Activated naive CD8-positive, alpha-beta T cell (primary cell): ENCODE measurements around the gene PRICKLE2.

Experiments used
- H3K27ac Mint-ChIP-seq: one replicate; pipeline ENCODE4 v1.8.0; 2021; ENCODE audit warnings: mixed read lengths
- H3K27me3 Mint-ChIP-seq: one replicate; pipeline ENCODE4 v1.8.0; 2021; ENCODE audit warnings: mixed read lengths
- H3K36me3 Mint-ChIP-seq: one replicate; pipeline ENCODE4 v1.8.0; 2021; ENCODE audit warnings: mixed read lengths
- H3K4me1 Mint-ChIP-seq: one replicate; pipeline ENCODE4 v1.8.0; 2021; ENCODE audit warnings: low read depth, mixed read lengths
- H3K4me3 Mint-ChIP-seq: one replicate; pipeline ENCODE4 v1.8.0; 2021; ENCODE audit warnings: mild to moderate bottlenecking, mixed read lengths
- H3K9me3 Mint-ChIP-seq: one replicate; pipeline ENCODE4 v1.8.0; 2021; ENCODE audit warnings: low read depth, mixed read lengths

Gene PRICKLE2, protein sequence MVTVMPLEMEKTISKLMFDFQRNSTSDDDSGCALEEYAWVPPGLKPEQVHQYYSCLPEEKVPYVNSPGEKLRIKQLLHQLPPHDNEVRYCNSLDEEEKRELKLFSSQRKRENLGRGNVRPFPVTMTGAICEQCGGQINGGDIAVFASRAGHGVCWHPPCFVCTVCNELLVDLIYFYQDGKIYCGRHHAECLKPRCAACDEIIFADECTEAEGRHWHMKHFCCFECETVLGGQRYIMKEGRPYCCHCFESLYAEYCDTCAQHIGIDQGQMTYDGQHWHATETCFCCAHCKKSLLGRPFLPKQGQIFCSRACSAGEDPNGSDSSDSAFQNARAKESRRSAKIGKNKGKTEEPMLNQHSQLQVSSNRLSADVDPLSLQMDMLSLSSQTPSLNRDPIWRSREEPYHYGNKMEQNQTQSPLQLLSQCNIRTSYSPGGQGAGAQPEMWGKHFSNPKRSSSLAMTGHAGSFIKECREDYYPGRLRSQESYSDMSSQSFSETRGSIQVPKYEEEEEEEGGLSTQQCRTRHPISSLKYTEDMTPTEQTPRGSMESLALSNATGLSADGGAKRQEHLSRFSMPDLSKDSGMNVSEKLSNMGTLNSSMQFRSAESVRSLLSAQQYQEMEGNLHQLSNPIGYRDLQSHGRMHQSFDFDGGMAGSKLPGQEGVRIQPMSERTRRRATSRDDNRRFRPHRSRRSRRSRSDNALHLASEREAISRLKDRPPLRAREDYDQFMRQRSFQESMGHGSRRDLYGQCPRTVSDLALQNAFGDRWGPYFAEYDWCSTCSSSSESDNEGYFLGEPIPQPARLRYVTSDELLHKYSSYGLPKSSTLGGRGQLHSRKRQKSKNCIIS

DNA sequence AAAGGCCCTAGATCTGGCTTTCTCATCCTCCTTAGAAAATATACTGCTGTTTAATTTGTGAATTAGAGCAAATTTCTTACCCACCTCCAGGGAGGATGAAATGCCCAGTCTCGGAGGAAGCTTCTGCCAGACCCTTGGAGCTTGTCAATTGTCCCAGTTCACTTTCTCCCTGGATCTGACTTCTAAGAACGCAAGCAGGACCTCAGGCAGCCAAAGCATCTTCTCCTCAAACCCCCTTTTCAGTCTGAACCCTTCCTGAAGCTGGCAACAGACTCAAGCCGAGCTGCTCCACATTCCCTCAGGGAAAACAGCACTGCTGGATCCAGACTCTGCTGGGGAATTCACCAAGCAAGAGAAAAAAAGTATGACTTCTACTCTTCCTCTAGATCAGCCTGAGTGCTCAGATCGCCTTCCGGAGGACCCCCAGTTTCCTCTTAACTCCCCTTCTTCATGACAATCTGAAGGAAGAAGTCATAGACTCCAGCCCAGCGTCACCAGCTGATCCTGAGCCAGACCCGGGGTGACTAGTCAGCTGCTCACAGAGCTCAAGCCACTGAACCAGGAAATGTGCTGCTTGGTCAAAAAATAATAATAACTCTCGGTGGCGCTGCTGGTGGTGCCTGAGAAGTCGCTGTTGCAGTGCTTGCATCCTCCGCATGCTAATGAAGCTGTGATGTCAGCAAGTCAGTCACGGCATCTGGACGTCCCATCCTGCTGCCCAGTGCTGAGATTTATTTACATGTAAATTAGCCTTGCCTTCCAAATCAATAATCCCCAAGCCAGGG lies at the start of gene PRICKLE2:
Gene PRICKLE2 (minus strand): TSS at position 641 of the 785 bp plus-strand sequence. CDS start 26,539 bp downstream, outside the sequence.
- H3K9me3 Mint-ChIP-seq: no peaks in the 10 kb centered on the region
- peaks cover 14% of the 10 kb centered on the region for H3K27me3 Mint-ChIP-seq
- no peaks in the 10 kb centered on the region for H3K36me3 Mint-ChIP-seq
- H3K4me3 Mint-ChIP-seq: no peak within 1 kb of the TSS
- H3K4me1 Mint-ChIP-seq: no peaks in the 10 kb centered on the region
- no peak within 1 kb of the TSS for H3K27ac Mint-ChIP-seq

DNA sequence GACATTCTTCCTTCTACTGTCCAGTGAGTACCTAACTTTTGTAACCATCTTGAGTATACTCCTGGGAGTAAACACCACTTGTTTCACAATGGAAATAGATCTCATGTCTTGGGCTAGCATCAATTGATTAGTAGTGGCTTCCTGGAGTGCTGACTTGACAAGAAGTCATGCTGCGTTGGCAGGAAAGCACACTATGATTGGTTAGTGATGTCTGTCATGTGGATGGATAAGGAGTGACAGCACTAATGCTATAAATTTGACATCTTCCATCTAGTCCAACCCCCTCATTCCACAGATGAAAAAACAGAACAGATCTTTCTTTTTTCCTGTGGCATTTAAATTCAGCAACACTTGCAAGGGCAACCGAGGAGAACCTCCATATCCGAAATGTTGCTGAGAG lies 47.6 kb upstream of the PRICKLE2 start:
- Mint-ChIP-seq H3K4me3 (no peak overlapping the region), H3K4me1 (no peaks in the 10 kb centered on the region), H3K36me3 (no peaks in the 10 kb centered on the region), H3K27ac (no peak overlapping the region), H3K9me3 (no peaks in the 10 kb centered on the region), H3K27me3 (peaks cover 10% of the 10 kb centered on the region)

DNA sequence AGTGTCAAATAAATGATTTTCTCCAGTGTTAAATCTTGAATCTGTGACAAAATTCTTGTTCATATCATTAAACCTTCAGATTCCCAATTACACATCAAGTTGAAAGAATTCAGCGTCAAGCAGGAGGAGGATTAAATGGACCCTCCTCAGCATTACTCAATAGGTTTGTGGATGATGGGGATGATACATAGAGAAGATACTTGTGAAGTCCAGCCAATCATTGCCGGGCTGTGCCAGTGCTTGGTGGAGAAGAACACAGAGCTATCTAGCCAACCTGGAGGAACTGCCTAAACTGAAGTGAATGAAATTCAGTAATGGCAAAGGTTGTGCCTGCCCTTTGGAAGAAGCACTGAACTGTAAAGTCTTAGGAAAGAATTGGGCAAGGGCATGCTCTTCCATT lies 47.0 kb upstream of the PRICKLE2 start:
- Mint-ChIP-seq H3K4me1 (no peaks in the 10 kb centered on the region), H3K27ac (no peak overlapping the region), H3K27me3 (peaks cover 11% of the 10 kb centered on the region), H3K36me3 (no peaks in the 10 kb centered on the region), H3K9me3 (no peaks in the 10 kb centered on the region), H3K4me3 (no peak overlapping the region)

DNA sequence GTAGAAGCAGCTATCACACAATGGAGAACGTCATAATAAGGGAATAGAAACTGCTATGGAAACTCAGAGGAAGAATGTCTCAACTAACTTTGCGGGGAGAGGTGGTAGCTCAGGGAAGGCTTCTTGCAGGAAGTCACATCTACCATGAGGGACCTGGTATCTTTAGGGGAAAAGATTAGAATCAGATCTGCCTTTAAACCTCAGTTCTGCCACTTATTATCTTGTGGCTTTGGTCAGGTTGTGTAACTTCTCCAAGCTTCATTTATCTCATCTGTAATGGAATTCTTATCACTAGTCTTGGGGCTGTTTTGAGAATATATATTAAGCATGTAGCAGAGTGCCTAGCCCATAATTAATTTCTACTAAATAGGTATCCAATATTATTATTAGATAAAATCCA lies 46.4 kb upstream of the PRICKLE2 start:
- H3K4me3 Mint-ChIP-seq: no peak overlapping the region
- H3K36me3 Mint-ChIP-seq: no peaks in the 10 kb centered on the region
- H3K4me1 Mint-ChIP-seq: no peaks in the 10 kb centered on the region
- no peak overlapping the region for H3K27ac Mint-ChIP-seq
- no peaks in the 10 kb centered on the region for H3K9me3 Mint-ChIP-seq
- H3K27me3 Mint-ChIP-seq: peaks cover 15% of the 10 kb centered on the region

DNA sequence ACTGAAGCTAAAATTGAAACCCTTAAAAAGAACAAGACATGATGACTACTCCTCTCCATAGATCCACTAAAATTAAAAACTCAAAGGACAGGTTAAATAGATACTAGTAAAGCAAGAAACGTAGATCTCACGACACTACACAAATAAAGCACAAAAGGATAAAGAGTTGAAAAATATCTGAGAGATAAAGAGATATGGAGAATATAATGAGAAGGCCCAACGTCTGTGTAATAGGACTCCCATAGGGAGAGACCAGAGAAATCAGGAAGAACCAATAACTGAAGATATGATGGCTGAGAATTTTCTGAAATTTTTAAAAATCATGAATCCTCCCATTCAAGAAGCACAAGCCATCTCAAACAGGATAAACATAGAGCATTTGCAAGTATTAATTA lies 45.6 kb upstream of the PRICKLE2 start:
- Mint-ChIP-seq H3K36me3 (no peaks in the 10 kb centered on the region), H3K27ac (no peak overlapping the region), H3K4me3 (no peak overlapping the region), H3K27me3 (peaks cover 15% of the 10 kb centered on the region), H3K9me3 (no peaks in the 10 kb centered on the region), H3K4me1 (no peaks in the 10 kb centered on the region)

DNA sequence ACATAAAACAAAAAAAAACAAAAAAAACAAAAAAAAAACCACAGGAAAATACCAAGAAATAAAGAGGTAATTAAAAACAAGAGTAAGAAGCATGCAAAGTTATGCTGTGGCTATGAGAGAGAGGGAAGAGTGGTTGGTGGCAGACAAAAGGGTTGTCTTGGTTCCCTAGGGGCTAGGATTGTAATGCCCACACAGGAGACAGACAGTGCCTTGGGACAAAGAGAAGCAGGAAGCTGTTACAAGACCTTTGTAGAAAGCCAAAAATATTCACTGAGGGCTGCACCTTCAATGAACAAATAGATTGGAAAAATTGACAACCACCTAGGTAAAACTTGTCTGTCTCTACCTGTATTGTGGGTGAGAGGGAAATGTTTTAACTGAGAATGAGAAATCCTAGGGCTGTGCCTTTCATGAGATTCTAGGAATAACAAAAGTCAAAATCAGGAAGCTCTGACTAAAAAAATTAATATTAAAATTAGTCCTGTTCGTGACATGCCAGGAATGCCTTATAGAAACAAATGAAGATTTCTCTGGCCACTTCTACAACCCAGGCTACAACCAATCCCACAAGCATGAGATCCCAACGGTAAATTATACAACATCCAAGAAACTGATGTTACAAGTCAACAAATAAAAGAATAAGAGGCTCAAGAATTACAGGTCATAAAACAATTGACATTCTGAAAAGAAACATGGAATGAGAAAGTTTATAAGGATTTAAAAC lies 45.0 kb upstream of the PRICKLE2 start:
- Mint-ChIP-seq H3K36me3 (no peaks in the 10 kb centered on the region), H3K27me3 (peaks cover 15% of the 10 kb centered on the region), H3K27ac (no peak overlapping the region), H3K9me3 (no peaks in the 10 kb centered on the region), H3K4me3 (no peak overlapping the region), H3K4me1 (no peaks in the 10 kb centered on the region)

DNA sequence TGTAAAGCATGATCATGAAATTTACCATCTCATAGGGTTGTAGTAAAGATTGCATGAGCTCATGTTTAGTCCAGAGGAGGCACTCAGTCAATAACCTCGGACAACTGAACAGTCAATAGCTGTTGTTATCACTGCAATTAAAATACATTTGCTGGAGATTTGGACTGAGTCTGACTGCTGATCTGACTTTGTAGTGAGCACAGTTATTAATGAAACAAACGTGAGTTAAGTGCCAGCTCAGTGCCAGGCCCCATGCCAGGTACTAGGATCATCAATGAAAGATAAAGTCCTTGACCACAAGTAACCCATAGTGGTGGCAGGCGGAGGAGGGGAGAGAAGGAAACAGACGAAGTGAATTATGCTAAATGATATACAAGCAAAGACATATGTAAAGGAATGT lies 43.7 kb upstream of the PRICKLE2 start:
- no peak overlapping the region for H3K27ac Mint-ChIP-seq
- H3K9me3 Mint-ChIP-seq: no peaks in the 10 kb centered on the region
- no peak overlapping the region for H3K4me3 Mint-ChIP-seq
- no peaks in the 10 kb centered on the region for H3K4me1 Mint-ChIP-seq
- no peaks in the 10 kb centered on the region for H3K36me3 Mint-ChIP-seq
- peaks cover 15% of the 10 kb centered on the region for H3K27me3 Mint-ChIP-seq

DNA sequence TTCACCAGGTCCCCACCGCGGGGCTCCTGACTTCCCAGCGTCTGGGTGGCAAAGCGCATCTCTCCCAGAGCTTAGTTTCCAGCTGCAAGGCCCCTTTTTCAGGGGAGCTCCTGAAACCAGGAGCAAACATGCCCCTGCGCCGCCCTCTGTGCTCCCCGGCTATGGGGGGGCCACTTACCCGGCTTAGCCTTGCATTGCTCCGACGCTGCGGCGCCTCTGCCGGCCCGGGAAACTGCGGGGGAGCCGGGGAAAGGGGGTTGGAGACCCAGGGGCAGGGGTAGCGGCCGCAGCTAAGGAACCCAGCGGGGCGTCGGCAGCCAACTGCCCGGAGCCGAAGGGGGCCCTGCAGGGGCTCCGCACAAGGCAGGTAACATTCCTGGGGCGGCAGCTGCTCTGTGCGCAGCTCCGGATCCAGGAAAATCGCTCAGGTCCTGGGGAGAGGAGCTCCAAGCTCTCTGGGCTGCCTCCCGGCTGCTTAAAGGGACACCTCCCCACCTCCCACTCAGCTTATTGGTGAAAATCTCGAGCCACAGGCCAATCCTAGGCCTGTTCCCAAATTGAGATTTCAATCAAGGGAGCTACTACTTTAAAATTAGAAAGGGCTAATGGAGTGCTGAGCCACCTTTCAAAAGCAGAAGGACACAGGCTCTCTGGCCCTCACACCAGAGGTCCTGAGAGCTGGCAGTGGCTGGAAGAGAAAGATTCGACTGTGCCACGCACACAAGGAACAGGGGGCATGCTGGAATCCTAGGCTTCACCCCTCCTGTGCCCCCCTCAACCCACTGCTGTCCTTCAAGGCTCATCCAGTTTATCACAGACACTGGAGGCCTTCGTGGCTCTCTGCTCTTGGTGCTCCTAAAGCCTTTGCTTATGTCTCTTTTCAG lies 42.7 kb upstream of the PRICKLE2 start:
- no peaks in the 10 kb centered on the region for H3K9me3 Mint-ChIP-seq
- no peak overlapping the region for H3K27ac Mint-ChIP-seq
- H3K4me3 Mint-ChIP-seq: no peak overlapping the region
- no peaks in the 10 kb centered on the region for H3K4me1 Mint-ChIP-seq
- H3K27me3 Mint-ChIP-seq: peaks cover 15% of the 10 kb centered on the region
- H3K36me3 Mint-ChIP-seq: no peaks in the 10 kb centered on the region

DNA sequence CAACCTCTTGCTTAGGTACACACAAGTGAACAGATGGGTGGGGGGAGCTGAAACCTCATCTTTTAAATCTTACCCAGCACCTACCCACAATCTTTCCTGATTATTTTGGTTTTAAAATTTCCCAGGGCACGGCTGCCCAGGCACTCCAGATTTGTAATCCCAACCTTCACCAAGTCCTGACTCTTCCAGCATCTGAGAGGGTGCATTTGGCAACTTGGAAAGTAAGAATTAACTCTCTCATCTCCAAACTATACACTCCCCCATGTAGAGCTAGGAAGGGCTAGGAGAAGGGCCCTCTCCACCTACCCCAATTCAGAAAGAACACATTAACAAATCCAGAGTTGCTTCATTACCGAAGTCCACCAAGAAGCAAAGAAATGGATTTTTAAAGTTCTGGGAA lies 41.7 kb upstream of the PRICKLE2 start:
- Mint-ChIP-seq H3K9me3 (peaks cover 4% of the 10 kb centered on the region), H3K4me1 (no peaks in the 10 kb centered on the region), H3K4me3 (no peak overlapping the region), H3K27ac (no peak overlapping the region), H3K36me3 (no peaks in the 10 kb centered on the region), H3K27me3 (peaks cover 19% of the 10 kb centered on the region)

DNA sequence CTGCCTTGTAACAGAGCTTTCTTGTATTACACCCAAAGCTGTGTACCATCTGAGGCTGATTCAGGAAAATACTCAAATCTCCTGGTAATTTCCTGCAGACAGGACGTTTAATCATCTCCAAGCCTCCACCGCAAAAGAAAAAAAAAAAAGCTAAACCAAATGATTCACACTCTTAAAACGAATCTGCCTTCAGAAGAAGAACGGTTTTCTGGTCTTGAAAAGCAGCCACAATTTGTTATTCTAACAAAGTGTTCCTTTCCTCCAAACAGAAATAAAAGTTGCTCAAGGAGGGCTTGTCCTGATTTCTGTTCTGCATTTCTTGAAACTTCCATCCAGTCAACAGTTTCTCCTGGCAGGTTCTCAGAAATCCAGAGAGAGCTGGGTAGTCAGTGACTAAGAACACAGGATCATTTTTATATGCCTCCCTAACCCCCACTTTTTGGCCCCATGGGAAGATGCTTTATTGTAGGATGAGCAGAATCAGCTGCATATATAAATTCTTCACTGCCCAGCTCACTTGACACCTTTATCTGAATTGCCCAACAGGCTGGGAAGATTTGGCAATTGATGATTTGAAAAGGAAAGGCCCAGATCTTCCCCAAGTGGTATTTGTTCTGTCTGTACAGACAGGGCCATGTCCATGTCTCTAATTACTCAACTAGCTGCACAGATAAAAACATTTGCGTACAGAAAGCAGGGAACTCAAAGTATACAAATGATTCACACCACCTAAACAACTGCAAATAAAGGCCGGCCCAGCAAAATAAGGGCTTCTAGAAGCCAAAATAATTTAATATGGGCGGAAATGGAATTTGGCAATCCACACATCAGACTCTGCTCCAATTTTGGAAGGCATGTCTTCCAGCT lies 41.0 kb upstream of the PRICKLE2 start:
- Mint-ChIP-seq H3K4me1 (no peaks in the 10 kb centered on the region), H3K27ac (no peak overlapping the region), H3K36me3 (no peaks in the 10 kb centered on the region), H3K27me3 (peaks cover 19% of the 10 kb centered on the region), H3K9me3 (peaks cover 4% of the 10 kb centered on the region), H3K4me3 (no peak overlapping the region)

DNA sequence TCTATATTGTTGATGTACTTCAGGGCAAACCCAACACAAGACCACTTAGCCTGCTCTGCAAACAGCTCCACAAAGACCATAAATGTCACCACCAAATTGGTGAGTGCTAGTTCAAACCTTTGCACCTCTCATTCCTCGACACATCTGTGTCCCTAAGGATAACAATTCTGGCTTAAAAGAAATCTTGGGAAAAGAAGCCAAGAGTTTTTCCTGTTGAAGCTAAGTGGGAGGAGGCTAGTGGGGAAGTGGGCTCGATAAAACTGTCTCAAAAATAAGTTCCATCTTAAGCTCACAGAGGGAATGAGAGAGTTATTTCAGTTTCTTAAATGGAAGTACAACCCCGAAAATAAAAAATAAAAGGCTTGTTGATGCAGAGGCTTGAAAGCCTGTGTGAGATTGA lies 40.4 kb upstream of the PRICKLE2 start:
- no peak overlapping the region for H3K4me3 Mint-ChIP-seq
- H3K9me3 Mint-ChIP-seq: peaks cover 4% of the 10 kb centered on the region
- H3K36me3 Mint-ChIP-seq: no peaks in the 10 kb centered on the region
- H3K4me1 Mint-ChIP-seq: no peaks in the 10 kb centered on the region
- peaks cover 16% of the 10 kb centered on the region for H3K27me3 Mint-ChIP-seq
- no peak overlapping the region for H3K27ac Mint-ChIP-seq

DNA sequence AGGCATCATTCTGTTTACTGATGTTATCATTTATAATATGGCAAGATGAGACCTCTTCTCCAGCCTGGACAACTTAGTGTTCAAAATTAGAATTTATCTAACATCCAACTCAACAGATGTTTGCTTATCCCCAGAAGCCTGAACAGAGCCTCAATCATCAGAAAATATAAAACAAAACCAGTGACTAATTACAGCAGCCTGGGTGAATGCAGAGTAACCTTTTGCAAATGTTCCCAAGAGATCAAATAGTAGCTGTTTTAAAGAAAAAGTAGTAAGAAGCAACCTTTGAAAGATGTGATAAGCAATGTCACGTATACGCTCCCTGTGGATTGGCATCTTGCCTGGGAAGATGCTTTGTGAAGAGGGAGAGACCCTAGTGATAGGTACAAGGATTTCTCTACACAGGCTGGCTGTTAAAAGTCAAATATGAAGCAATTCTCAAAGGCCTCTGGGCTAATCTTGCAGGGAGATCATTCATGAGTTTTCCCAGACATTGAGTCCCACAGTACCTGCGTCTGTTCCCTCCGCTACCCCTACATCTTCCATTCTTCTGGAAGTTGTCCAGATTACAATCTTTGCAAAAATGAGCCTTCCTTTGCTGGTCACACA lies 39.3 kb upstream of the PRICKLE2 start:
- H3K27me3 Mint-ChIP-seq: peaks cover 16% of the 10 kb centered on the region
- no peak overlapping the region for H3K4me3 Mint-ChIP-seq
- no peak overlapping the region for H3K27ac Mint-ChIP-seq
- no peaks in the 10 kb centered on the region for H3K36me3 Mint-ChIP-seq
- peaks cover 4% of the 10 kb centered on the region for H3K9me3 Mint-ChIP-seq
- no peaks in the 10 kb centered on the region for H3K4me1 Mint-ChIP-seq
